HepG2 (cell line): ENCODE measurements around the gene SLC16A3. TPM values are rescaled to one million over a fixed set of nuclear protein-coding genes. Genes with fewer than 3 reads are reported as not detected.

Source experiments
- ATF7 ChIP-seq, 2 experiments: fragments of 450-650 bp in 1 of 2; sonication (generic) in 1 of 2; formaldehyde crosslinking in 1 of 2; IDR thresholded peaks; 2 replicates each; pipeline versions ENCODE4 v1.4.0 to v1.6.1; 2016 to 2020; ENCODE audit warnings: antibody characterized with exemption in 1 of 2, mild to moderate bottlenecking in 1 of 2, missing genetic modification reagents in 1 of 2
- BRD4 ChIP-seq: sonication (generic); formaldehyde crosslinking; IDR thresholded peaks from 2 replicates; pipeline ENCODE4 v1.4.0; 2020; ENCODE audit warnings: missing genetic modification reagents
- ELF4 ChIP-seq: sonication (generic); formaldehyde crosslinking; IDR thresholded peaks from 2 replicates; pipeline ENCODE4 v1.5.0; 2020; ENCODE audit warnings: missing genetic modification reagents, mild to moderate bottlenecking, moderate library complexity, borderline replicate concordance
- EZH2 ChIP-seq: conservative IDR thresholded peaks from 2 replicates; pipeline ENCODE4 v1.6.1; 2012; ENCODE audit warnings: mild to moderate bottlenecking, low read depth, low read length, moderate library complexity
- GZF1 ChIP-seq: sonication (generic); formaldehyde crosslinking; IDR thresholded peaks from 2 replicates; pipeline ENCODE4 v1.5.1; 2020; ENCODE audit warnings: mild to moderate bottlenecking, missing genetic modification reagents
- MTA1 ChIP-seq: sonication (generic); formaldehyde crosslinking; IDR thresholded peaks from 2 replicates; pipeline ENCODE4 v1.4.0; 2020; ENCODE audit warnings: missing genetic modification reagents, mild to moderate bottlenecking, borderline replicate concordance
- RBM22 ChIP-seq: fragments of 200-400 bp; formaldehyde crosslinking; optimal IDR thresholded peaks from 2 replicates; pipeline ENCODE3; 2017; ENCODE audit warnings: mild to moderate bottlenecking, low read length, moderate library complexity
- ZFP90 ChIP-seq: sonication (generic); formaldehyde crosslinking; IDR thresholded peaks from 2 replicates; pipeline ENCODE4 v1.8.0; 2022; ENCODE audit warnings: missing genetic modification reagents, mild to moderate bottlenecking, inconsistent platforms, borderline replicate concordance
- ZNF431 ChIP-seq: sonication (generic); formaldehyde crosslinking; IDR thresholded peaks from 2 replicates; pipeline ENCODE4 v1.9.0; 2022; ENCODE audit warnings: missing genetic modification reagents, low read depth, mild to moderate bottlenecking, borderline replicate concordance
- ZNF441 ChIP-seq: sonication (generic); formaldehyde crosslinking; IDR thresholded peaks from 2 replicates; pipeline ENCODE4 v1.7.0; 2021; ENCODE audit warnings: missing genetic modification reagents, borderline replicate concordance
- ZNF572 ChIP-seq: sonication (generic); formaldehyde crosslinking; IDR thresholded peaks from 2 replicates; pipeline ENCODE4 v1.5.1; 2020; ENCODE audit warnings: mild to moderate bottlenecking, missing genetic modification reagents
- polyA plus RNA-seq, 8 experiments: library from polyadenylated mRNA; depleted of rRNA in 3 of 8; stranded (reverse) in 7 of 8; unstranded in 1 of 8; fragments of >200 nt; fragmentation: Illumina TruSeq in 4 of 8; extraction: Trizol in 4 of 8; gene quantifications; 2 replicates each; pipeline versions ENCODE4 v1.2.1 to v1.2.3, GENCODE V29; 2011 to 2016; ENCODE audit warnings: low read depth in 4 of 8, missing spikeins in 1 of 8, mixed read lengths in 1 of 8; ENCODE audit not compliant: insufficient read depth in 1 of 8
- total RNA-seq, 5 experiments: library from RNA; depleted of rRNA; stranded (reverse); fragments of >200 nt; fragmentation: Illumina TruSeq; extraction: Trizol; gene quantifications; 2 replicates each; pipeline ENCODE4 v1.2.3, GENCODE V29; 2016; ENCODE audit warnings: low read depth in 1 of 5
- TF ChIP-seq, protein P1 (sequence below): sonication (generic); formaldehyde crosslinking; IDR thresholded peaks from 2 replicates; pipeline ENCODE4 v1.4.0; 2020; ENCODE audit warnings: missing genetic modification reagents, borderline replicate concordance
- TF ChIP-seq, protein P2 (sequence below), 2 experiments: sonication (generic) in 1 of 2; formaldehyde crosslinking in 1 of 2; IDR thresholded peaks; 2 replicates each; pipeline versions ENCODE4 v1.4.0 to v1.6.1; 2016 to 2020; ENCODE audit warnings: borderline replicate concordance in 1 of 2, low read depth in 1 of 2, mild to moderate bottlenecking in 1 of 2, missing genetic modification reagents in 1 of 2
- TF ChIP-seq, protein P3 (sequence below): sonication (generic); formaldehyde crosslinking; IDR thresholded peaks from 2 replicates; pipeline ENCODE4 v1.8.1; 2023; ENCODE audit warnings: mild to moderate bottlenecking, moderate library complexity, missing genetic modification reagents
- TF ChIP-seq, protein P4 (sequence below): sonication (generic); formaldehyde crosslinking; IDR thresholded peaks from 2 replicates; pipeline ENCODE4 v1.4.0; 2020; ENCODE audit warnings: missing genetic modification reagents
- TF ChIP-seq, protein P5 (sequence below): sonication (generic); formaldehyde crosslinking; IDR thresholded peaks from 2 replicates; pipeline ENCODE4 v1.4.0; 2020; ENCODE audit warnings: missing genetic modification reagents

SLC16A3 gene
- total and polyA plus RNA-seq, 2 of the 13 experiments (the other 11 are each of a cell fraction or from before 2014, with no cell fraction given) = 242 to 349 TPM

DNA sequence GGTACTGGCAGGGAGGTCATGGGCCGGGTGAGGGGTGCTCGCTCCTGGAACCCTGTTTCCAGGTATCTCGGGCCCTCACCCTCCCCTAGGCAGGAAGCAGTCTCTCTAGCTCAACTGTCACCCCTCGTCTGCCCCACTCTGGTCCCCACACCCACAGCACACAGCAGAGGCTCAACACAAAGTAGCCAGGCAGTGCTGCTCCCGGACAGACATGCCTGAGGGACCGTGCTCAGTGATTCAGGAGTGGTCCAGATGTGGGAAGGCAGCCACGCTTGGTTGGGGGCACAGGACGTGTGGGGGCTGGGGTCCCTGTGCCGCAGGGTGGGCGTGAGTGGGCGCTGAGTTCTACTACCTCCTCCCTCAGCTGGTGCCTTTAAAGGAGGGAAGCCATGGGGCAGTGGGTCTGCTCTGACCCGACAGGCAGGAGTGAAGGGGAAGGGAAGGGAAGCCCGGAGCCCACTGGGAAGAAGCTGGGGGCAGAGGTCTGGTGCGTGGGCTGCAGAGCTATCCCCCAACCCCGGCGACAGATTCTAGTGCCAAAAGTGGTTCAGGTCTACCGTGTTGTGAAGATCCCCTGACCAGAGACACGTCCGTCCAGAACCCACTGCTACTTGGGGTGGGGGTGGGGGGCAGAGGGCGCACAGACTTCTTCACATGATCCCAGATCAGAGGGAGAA, 11.8 kb downstream of the SLC16A3 start (continued):
- TF ChIP-seq, protein P1, sequence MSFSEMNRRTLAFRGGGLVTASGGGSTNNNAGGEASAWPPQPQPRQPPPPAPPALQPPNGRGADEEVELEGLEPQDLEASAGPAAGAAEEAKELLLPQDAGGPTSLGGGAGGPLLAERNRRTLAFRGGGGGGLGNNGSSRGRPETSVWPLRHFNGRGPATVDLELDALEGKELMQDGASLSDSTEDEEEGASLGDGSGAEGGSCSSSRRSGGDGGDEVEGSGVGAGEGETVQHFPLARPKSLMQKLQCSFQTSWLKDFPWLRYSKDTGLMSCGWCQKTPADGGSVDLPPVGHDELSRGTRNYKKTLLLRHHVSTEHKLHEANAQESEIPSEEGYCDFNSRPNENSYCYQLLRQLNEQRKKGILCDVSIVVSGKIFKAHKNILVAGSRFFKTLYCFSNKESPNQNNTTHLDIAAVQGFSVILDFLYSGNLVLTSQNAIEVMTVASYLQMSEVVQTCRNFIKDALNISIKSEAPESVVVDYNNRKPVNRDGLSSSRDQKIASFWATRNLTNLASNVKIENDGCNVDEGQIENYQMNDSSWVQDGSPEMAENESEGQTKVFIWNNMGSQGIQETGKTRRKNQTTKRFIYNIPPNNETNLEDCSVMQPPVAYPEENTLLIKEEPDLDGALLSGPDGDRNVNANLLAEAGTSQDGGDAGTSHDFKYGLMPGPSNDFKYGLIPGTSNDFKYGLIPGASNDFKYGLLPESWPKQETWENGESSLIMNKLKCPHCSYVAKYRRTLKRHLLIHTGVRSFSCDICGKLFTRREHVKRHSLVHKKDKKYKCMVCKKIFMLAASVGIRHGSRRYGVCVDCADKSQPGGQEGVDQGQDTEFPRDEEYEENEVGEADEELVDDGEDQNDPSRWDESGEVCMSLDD (CRISPR knock-in tag) = peak; percentile 76; the same call in 1 of the 2 replicates
- TF ChIP-seq, protein P2, sequence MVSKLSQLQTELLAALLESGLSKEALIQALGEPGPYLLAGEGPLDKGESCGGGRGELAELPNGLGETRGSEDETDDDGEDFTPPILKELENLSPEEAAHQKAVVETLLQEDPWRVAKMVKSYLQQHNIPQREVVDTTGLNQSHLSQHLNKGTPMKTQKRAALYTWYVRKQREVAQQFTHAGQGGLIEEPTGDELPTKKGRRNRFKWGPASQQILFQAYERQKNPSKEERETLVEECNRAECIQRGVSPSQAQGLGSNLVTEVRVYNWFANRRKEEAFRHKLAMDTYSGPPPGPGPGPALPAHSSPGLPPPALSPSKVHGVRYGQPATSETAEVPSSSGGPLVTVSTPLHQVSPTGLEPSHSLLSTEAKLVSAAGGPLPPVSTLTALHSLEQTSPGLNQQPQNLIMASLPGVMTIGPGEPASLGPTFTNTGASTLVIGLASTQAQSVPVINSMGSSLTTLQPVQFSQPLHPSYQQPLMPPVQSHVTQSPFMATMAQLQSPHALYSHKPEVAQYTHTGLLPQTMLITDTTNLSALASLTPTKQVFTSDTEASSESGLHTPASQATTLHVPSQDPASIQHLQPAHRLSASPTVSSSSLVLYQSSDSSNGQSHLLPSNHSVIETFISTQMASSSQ (IDR thresholded peaks at IDR 0.05; ENCODE audit: low read depth) = no peak; the same call in 1 of the 2 replicates
- TF ChIP-seq, protein P2 (CRISPR knock-in tag; IDR thresholded peaks at IDR 0.05; ENCODE audit: borderline replicate concordance) = peak; percentile 14; the same call in 1 of the 2 replicates
- TF ChIP-seq GZF1 (CRISPR knock-in tag) (peak; percentile 64; the same call in 1 of the 2 replicates), MTA1 (CRISPR knock-in tag) (0 out of 2 replicates have a peak, but pooled peaks have one; percentile 13), ZNF441 (CRISPR knock-in tag) (peak; percentile 44; the same call in 1 of the 2 replicates), BRD4 (CRISPR knock-in tag) (0 out of 2 replicates have a peak, but pooled peaks have one; percentile 6), ZNF572 (CRISPR knock-in tag) (no peak), RBM22 (peak; percentile 89), ATF7 (IDR thresholded peaks at IDR 0.05) (no peak), ATF7 (CRISPR knock-in tag; IDR thresholded peaks at IDR 0.05) (peak; percentile 16), ELF4 (peak; percentile 54; the same call in 1 of the 2 replicates), ZNF431 (CRISPR knock-in tag) (0 out of 2 replicates have a peak, but pooled peaks have one; percentile 86), EZH2 (no peak), ZFP90 (CRISPR knock-in tag) (no peak)
- TF ChIP-seq, protein P3, sequence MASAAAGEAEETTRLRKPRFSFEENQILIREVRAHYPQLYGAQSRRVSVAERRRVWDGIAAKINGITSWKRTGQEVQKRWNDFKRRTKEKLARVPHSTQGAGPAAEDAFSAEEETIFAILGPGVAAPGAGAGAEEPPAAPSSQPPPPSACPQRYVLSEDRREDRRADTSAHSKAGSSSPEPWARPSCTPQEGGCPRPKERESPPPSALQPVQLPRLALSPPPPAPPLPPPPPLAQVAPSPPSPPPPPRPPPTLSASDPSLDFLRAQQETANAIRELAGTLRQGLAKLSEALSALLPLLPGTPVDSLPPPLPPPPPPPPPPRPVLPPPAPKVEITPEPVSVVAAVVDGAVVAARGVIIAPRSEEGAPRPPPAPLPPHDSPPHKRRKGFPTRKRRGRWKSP (CRISPR knock-in tag) = peak; percentile 64; the same call in 1 of the 2 replicates
- TF ChIP-seq, protein P4, sequence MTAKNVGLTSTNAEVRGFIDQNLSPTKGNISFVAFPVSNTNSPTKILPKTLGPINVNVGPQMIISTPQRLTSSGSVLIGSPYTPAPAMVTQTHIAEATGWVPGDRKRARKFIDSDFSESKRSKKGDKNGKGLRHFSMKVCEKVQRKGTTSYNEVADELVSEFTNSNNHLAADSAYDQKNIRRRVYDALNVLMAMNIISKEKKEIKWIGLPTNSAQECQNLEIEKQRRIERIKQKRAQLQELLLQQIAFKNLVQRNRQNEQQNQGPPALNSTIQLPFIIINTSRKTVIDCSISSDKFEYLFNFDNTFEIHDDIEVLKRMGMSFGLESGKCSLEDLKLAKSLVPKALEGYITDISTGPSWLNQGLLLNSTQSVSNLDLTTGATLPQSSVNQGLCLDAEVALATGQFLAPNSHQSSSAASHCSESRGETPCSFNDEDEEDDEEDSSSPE (CRISPR knock-in tag) = no peak
- TF ChIP-seq, protein P5, sequence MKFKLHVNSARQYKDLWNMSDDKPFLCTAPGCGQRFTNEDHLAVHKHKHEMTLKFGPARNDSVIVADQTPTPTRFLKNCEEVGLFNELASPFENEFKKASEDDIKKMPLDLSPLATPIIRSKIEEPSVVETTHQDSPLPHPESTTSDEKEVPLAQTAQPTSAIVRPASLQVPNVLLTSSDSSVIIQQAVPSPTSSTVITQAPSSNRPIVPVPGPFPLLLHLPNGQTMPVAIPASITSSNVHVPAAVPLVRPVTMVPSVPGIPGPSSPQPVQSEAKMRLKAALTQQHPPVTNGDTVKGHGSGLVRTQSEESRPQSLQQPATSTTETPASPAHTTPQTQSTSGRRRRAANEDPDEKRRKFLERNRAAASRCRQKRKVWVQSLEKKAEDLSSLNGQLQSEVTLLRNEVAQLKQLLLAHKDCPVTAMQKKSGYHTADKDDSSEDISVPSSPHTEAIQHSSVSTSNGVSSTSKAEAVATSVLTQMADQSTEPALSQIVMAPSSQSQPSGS = no peak
